PC-3 (cell line): ENCODE data around the gene PITX1. TPM values are rescaled to one million over a fixed set of nuclear protein-coding genes. Genes with fewer than 3 reads are reported as not detected.
A peak's percentile ranks its signal among the peaks of the same experiment; 100 is the strongest.

Source experiments
- ATAC-seq: fragments of 200-7000 bp; cut with Tn5 transposase; 2 replicates; pipeline ENCODE4 v1.9.1; 2020; ENCODE audit warnings: mild to moderate bottlenecking, moderate library complexity
- BruUV-seq: library from RNA; stranded (reverse); fragments of 400-500 nt; replicated peaks from 2 replicates; lab custom pipeline; 2021; lab: Mats Ljungman, UMichigan
- CTCF ChIA-PET: fragments of 300-600 bp; sonication (Branson Sonifier 250); formaldehyde crosslinking; loops from one replicate; lab custom pipeline; 2022; ENCODE audit warnings: antibody characterized with exemption; lab: Charles Lee
- POLR2A ChIA-PET: fragments of 300-600 bp; sonication (Branson Sonifier 250); formaldehyde crosslinking; loops from one replicate; lab custom pipeline; 2022; ENCODE audit warnings: antibody characterized with exemption; ENCODE audit not compliant: unreplicated experiment; lab: Charles Lee
- DNase-seq: peaks from one replicate; pipeline ENCODE4 v3.0.0-alpha.2; 2015
- H2AFZ ChIP-seq: fragments of 300-600 bp; sonication (generic); 2 replicates; pipeline ENCODE4 v1.6.0; 2016; ENCODE audit warnings: antibody characterized with exemption, low read length
- H3F3A ChIP-seq: fragments of 300-600 bp; sonication (generic); one replicate; pipeline ENCODE4 v1.6.0; 2017; ENCODE audit warnings: antibody characterized with exemption, low read length, control low read depth, mild to moderate bottlenecking; ENCODE audit not compliant: unreplicated experiment
- H3K27ac ChIP-seq: fragments of 300-600 bp; sonication (generic); 2 replicates; pipeline ENCODE4 v1.5.1; 2016; ENCODE audit warnings: mild to moderate bottlenecking, low read length
- H3K27me3 ChIP-seq: fragments of 300-600 bp; sonication (generic); 2 replicates; pipeline ENCODE4 v1.6.1; 2016; ENCODE audit warnings: low read length, mixed read lengths
- H3K36me3 ChIP-seq: fragments of 300-600 bp; sonication (generic); 2 replicates; pipeline ENCODE4 v1.6.1; 2016; ENCODE audit warnings: low read depth, mixed run types, low read length, mixed read lengths
- H3K4me1 ChIP-seq: fragments of 300-600 bp; sonication (generic); 2 replicates; pipeline ENCODE4 v1.5.1; 2016; ENCODE audit warnings: low read length; ENCODE audit not compliant: insufficient read depth
- H3K4me2 ChIP-seq: fragments of 300-600 bp; sonication (generic); 2 replicates; pipeline ENCODE4 v1.6.0; 2016; ENCODE audit warnings: low read length
- H3K4me3 ChIP-seq: fragments of 300-600 bp; sonication (generic); 2 replicates; pipeline ENCODE4 v1.5.1; 2016; ENCODE audit warnings: mild to moderate bottlenecking, low read length, mixed read lengths
- H3K79me2 ChIP-seq: fragments of 300-600 bp; sonication (generic); 2 replicates; pipeline ENCODE4 v1.6.1; 2017; ENCODE audit warnings: low read length, mixed read lengths
- H3K9ac ChIP-seq: fragments of 300-600 bp; sonication (generic); 2 replicates; pipeline ENCODE4 v1.6.0; 2016; ENCODE audit warnings: mild to moderate bottlenecking, low read length
- H3K9me2 ChIP-seq: fragments of 300-600 bp; sonication (generic); replicated peaks from 2 replicates; pipeline ENCODE4 v1.6.1; 2016; ENCODE audit warnings: mixed run types, low read length, mixed read lengths
- H3K9me3 ChIP-seq: fragments of 300-600 bp; sonication (generic); 2 replicates; pipeline ENCODE4 v1.6.1; 2016; ENCODE audit warnings: low read length, mixed read lengths
- H4K20me1 ChIP-seq: fragments of 300-600 bp; sonication (generic); 2 replicates; pipeline ENCODE4 v1.6.1; 2016; ENCODE audit warnings: low read length, mixed read lengths
- EZH2 ChIP-seq: fragments of 300-600 bp; sonication (generic); IDR thresholded peaks from one replicate; pipeline ENCODE4 v1.6.1; 2017; ENCODE audit warnings: antibody characterized with exemption, mild to moderate bottlenecking, low read length; ENCODE audit not compliant: unreplicated experiment
- EZH2phosphoT487 ChIP-seq: fragments of 300-600 bp; sonication (generic); IDR thresholded peaks from 2 replicates; pipeline ENCODE4 v1.6.1; 2018; ENCODE audit warnings: mild to moderate bottlenecking, antibody characterized with exemption, low read length, borderline replicate concordance
- intact Hi-C: fragments of 100-400 bp; cut with micrococcal nuclease; formaldehyde crosslinking; loops from 2 replicates; pipeline ENCODE4 v1.9.0; 2023
- total RNA-seq: library from RNA; depleted of rRNA; stranded (reverse); fragments of >200 nt; gene quantifications from 2 replicates; pipeline ENCODE4 v1.2.3, GENCODE V29; 2014
- TF ChIP-seq, protein P1 (sequence below): fragments of 300-600 bp; sonication (generic); conservative IDR thresholded peaks from 2 replicates; pipeline ENCODE4 v1.5.1; 2017; ENCODE audit warnings: antibody characterized with exemption, low read depth, mild to moderate bottlenecking, low read length

Gene PITX1
- total RNA-seq, 1 experiment from 2014 or later: 40.8 TPM

GRCh38 chr5:135066781-135067180 lies 32.8 kb upstream of the PITX1 start:
- Histone ChIP-seq H3K9ac (no peak overlapping the region), H3K36me3 (no peaks in the 10 kb centered on the region), H3K79me2 (no peaks in the 10 kb centered on the region), H3F3A (no peaks in the 10 kb centered on the region), H4K20me1 (no peaks in the 10 kb centered on the region), H2AFZ (no peak overlapping the region), H3K9me2 (no peaks in the 10 kb centered on the region), H3K27ac (no peak overlapping the region), H3K4me1 (no peaks in the 10 kb centered on the region), H3K9me3 (no peaks in the 10 kb centered on the region), H3K4me2 (no peak overlapping the region), H3K4me3 (no peak overlapping the region), H3K27me3 (no peaks in the 10 kb centered on the region)
- ATAC-seq (no peak), DNase-seq (no peak)
- CTCF ChIA-PET: no interaction called here
- no peak for TF ChIP-seq EZH2phosphoT487
- TF ChIP-seq EZH2: no peak
- TF ChIP-seq, protein P1, sequence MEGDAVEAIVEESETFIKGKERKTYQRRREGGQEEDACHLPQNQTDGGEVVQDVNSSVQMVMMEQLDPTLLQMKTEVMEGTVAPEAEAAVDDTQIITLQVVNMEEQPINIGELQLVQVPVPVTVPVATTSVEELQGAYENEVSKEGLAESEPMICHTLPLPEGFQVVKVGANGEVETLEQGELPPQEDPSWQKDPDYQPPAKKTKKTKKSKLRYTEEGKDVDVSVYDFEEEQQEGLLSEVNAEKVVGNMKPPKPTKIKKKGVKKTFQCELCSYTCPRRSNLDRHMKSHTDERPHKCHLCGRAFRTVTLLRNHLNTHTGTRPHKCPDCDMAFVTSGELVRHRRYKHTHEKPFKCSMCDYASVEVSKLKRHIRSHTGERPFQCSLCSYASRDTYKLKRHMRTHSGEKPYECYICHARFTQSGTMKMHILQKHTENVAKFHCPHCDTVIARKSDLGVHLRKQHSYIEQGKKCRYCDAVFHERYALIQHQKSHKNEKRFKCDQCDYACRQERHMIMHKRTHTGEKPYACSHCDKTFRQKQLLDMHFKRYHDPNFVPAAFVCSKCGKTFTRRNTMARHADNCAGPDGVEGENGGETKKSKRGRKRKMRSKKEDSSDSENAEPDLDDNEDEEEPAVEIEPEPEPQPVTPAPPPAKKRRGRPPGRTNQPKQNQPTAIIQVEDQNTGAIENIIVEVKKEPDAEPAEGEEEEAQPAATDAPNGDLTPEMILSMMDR: no peak
- intact Hi-C loops: no loop called here
- POLR2A ChIA-PET: no interaction called here
- no TSS peak for BruUV-seq

DNA sequence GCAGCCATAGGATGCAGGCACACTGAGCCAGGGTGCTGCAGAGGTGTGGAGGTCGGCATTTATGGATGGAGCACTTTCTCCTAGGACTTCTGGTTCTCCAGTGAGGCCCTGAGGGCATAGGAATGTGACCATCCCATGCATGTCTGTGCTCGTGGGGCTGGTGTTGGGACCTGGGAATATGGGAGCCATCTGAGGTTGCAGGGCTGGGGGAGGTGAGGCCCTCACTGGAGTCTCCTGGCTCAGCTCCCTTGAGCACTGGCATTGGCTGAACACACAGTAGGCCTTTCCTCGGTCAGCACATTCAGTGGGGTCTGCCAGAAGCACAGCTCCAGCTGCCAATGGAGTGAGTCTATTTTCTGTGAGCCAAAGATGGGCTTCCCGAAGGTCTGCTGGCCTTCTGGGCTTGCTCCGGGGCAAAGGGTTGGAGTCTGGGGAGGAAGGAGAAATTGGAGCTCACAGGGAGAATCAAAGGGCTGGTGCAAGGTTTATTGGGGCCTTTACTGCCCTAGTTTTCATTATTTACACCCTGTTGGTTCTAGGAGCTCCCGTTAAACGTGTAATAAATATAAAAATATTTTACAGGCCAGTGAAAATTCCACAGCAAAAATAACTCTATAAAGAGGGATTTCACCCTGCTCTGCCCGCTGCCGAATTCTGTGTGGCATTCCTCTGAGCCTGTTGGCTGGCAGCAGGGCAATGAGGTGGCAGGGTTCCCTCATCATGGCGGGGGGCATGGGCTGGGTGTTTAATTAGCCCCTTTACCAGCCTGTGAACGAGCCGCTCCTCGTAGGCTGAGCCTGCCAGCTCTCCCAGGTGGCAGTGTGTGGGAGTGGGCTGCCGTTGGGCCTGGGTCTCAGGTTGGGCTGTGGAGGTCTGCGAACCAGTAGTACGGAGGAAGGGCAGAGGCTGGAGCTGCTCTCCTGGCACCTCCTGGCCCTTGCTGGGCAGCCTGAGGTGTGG lies 31.6 kb upstream of the PITX1 start:
- Histone ChIP-seq H4K20me1 (no peaks in the 10 kb centered on the region), H3K27me3 (no peaks in the 10 kb centered on the region), H3K27ac (no peak overlapping the region), H3K9ac (no peak overlapping the region), H3K36me3 (no peaks in the 10 kb centered on the region), H2AFZ (no peak overlapping the region), H3K4me1 (no peaks in the 10 kb centered on the region), H3K79me2 (no peaks in the 10 kb centered on the region), H3F3A (no peaks in the 10 kb centered on the region), H3K9me3 (no peaks in the 10 kb centered on the region), H3K9me2 (no peaks in the 10 kb centered on the region), H3K4me2 (no peak overlapping the region), H3K4me3 (no peak overlapping the region)
- TF ChIP-seq EZH2 (no peak), EZH2phosphoT487 (no peak)
- TF ChIP-seq, protein P1: no peak
- DNase-seq: no peak
- POLR2A ChIA-PET: no interaction called here
- CTCF ChIA-PET: no interaction called here
- BruUV-seq: no TSS peak
- ATAC-seq: peak; percentile 76
- intact Hi-C loops: no loop called here

DNA sequence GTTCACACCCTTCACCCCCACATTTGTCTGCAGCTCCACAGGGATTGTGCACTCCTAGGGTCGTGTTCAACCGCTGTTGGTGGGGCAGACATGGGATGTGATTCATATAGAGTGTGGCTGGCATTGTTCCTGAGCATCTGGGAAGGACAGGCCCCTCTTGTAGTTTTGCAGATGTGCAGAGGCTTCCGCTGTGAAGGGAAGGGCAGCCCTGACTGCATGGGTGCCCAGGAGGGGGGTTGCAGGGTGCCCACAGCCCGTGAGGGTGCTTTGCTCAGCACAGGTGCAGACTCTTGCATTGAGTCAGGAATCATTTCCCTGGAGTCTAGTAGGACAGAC lies 30.2 kb upstream of the PITX1 start:
- TF ChIP-seq EZH2phosphoT487 (no peak), EZH2 (no peak)
- TF ChIP-seq, protein P1: no peak
- Histone ChIP-seq H3K36me3 (no peaks in the 10 kb centered on the region), H3K4me1 (no peaks in the 10 kb centered on the region), H2AFZ (no peak overlapping the region), H3K9ac (no peak overlapping the region), H3K9me3 (no peaks in the 10 kb centered on the region), H3F3A (no peaks in the 10 kb centered on the region), H3K4me2 (no peak overlapping the region), H4K20me1 (no peaks in the 10 kb centered on the region), H3K79me2 (no peaks in the 10 kb centered on the region), H3K9me2 (no peaks in the 10 kb centered on the region), H3K27ac (no peak overlapping the region), H3K4me3 (no peak overlapping the region), H3K27me3 (no peaks in the 10 kb centered on the region)
- ChIA-PET CTCF (no interaction called here), POLR2A (no interaction called here)
- intact Hi-C loops: no loop called here
- BruUV-seq: no TSS peak
- ATAC-seq (no peak), DNase-seq (no peak)
